Tibial nerve (tissue), 4 donors: Measurements from ENCODE around the gene THEM4.

Experiments used
- EP300 ChIP-seq, 2 donors: sonication (generic); formaldehyde crosslinking; IDR thresholded peaks; one replicate each; pipeline ENCODE4 v1.6.1; 2017; ENCODE audit warnings: antibody characterized with exemption in 2 of 2, mild to moderate bottlenecking in 1 of 2
- POLR2A ChIP-seq, 2 donors: fragments of 450-650 bp; IDR thresholded peaks; one replicate each; pipeline ENCODE4 v1.6.1; 2017; ENCODE audit warnings: antibody characterized with exemption in 2 of 2, mild to moderate bottlenecking in 2 of 2, moderate library complexity in 2 of 2
- TF ChIP-seq, protein P1 (sequence below), 5 experiments: fragments of 200-600 bp in 3 of 5; fragments of 450-650 bp in 2 of 5; sonication (generic) in 3 of 5; IDR thresholded peaks; one replicate each; pipeline ENCODE4 v1.5.1; 2016 to 2019; ENCODE audit warnings: antibody characterized with exemption in 5 of 5, mild to moderate bottlenecking in 3 of 5, moderate library complexity in 2 of 5

DNA sequence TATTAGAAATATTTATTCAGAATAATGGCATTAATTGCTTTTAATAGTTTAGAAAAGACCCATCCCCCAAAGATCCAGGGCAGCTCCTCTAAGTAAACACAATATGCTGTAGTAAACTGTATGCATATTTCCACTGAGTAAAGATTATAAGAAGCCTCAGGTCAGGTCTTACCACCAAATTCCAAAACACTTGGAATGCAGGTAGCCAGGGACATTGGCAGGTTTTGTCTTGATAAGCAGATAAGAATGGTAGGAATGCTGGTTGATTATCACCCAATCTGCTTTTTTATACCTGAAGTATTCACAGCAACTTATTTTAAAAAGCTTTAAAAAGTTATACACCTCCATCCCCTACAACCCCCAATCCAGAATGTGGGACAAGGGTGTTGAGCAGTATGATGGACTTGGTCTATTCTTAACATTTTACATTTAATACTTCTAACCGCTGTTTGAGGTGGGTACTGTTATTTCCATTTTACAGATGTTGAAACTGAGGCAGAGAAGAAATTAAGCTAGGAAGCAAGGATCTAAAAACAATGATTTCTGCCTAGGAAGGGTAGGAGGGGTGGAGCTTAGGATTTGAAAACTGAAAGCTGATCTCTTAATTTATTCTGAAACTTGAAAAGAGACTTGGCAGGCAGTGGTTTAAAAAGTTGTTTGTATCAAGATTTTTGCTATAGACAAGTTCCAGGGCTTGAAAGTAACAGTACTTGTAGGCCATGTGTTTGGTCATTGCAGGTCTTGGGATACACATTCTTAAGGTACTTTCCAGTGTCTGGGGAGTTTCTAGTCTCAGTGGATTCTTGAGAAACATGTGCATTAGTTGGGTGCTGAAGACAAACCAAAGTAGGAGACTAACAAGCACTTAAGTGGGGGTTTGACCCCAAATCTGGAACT, 15.6 kb upstream of the THEM4 start:
- TF ChIP-seq POLR2A (IDR thresholded peaks at IDR 0.05) (no peak), EP300 (IDR thresholded peaks at IDR 0.05) (no peak)
- TF ChIP-seq, protein P1, sequence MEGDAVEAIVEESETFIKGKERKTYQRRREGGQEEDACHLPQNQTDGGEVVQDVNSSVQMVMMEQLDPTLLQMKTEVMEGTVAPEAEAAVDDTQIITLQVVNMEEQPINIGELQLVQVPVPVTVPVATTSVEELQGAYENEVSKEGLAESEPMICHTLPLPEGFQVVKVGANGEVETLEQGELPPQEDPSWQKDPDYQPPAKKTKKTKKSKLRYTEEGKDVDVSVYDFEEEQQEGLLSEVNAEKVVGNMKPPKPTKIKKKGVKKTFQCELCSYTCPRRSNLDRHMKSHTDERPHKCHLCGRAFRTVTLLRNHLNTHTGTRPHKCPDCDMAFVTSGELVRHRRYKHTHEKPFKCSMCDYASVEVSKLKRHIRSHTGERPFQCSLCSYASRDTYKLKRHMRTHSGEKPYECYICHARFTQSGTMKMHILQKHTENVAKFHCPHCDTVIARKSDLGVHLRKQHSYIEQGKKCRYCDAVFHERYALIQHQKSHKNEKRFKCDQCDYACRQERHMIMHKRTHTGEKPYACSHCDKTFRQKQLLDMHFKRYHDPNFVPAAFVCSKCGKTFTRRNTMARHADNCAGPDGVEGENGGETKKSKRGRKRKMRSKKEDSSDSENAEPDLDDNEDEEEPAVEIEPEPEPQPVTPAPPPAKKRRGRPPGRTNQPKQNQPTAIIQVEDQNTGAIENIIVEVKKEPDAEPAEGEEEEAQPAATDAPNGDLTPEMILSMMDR (IDR thresholded peaks at IDR 0.05) = no peak
